ENCODE measurements around the gene SLC5A3. TPM values are rescaled to one million over a fixed set of nuclear protein-coding genes. Genes with fewer than 3 reads are reported as not detected.

The SLC5A3 gene
- total RNA-seq, 3 donors from 2014 or later: 17.0 to 54.9 (median 38.6) TPM

DNA sequence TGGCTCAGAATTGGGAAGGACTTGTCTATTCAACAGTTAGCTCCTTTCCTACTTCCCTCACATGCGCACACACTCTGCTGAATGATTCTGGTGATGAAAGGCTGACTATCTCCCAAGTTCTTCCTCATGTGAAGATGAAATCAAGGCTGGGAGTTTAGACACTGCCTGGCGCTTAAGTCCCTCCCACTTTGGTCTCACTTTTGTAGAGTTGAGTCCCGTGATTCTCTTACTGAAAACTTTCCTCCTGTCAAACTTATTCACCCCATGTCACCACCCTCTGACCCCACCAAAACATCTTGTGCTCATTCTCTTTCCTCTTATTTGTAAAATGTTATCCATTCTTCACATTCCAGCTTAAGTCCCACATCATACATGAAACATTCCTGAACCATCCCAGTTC, 8.4 kb upstream of the SLC5A3 start:
- H3K36me3 ChIP-seq: no peaks in the 10 kb centered on the region
- no peaks in the 10 kb centered on the region for H3K4me1 ChIP-seq
- no peaks in the 10 kb centered on the region for H3K9me3 ChIP-seq
- no peak overlapping the region for H3K4me3 ChIP-seq
- intact Hi-C loops (cut with DNase I; ENCODE audit: low total_unique reads): no loop called here
- TF ChIP-seq POLR2AphosphoS5 (IDR thresholded peaks at IDR 0.05) (no peak), POLR2A (IDR thresholded peaks at IDR 0.05) (no peak)
- TF ChIP-seq, protein P1, sequence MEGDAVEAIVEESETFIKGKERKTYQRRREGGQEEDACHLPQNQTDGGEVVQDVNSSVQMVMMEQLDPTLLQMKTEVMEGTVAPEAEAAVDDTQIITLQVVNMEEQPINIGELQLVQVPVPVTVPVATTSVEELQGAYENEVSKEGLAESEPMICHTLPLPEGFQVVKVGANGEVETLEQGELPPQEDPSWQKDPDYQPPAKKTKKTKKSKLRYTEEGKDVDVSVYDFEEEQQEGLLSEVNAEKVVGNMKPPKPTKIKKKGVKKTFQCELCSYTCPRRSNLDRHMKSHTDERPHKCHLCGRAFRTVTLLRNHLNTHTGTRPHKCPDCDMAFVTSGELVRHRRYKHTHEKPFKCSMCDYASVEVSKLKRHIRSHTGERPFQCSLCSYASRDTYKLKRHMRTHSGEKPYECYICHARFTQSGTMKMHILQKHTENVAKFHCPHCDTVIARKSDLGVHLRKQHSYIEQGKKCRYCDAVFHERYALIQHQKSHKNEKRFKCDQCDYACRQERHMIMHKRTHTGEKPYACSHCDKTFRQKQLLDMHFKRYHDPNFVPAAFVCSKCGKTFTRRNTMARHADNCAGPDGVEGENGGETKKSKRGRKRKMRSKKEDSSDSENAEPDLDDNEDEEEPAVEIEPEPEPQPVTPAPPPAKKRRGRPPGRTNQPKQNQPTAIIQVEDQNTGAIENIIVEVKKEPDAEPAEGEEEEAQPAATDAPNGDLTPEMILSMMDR (IDR thresholded peaks at IDR 0.05): no peak
- H3K27ac ChIP-seq: no peak overlapping the region
- DNase-seq (ENCODE audit: low spot score in 2 of 2): no peak
- H3K27me3 ChIP-seq: no peaks in the 10 kb centered on the region

DNA sequence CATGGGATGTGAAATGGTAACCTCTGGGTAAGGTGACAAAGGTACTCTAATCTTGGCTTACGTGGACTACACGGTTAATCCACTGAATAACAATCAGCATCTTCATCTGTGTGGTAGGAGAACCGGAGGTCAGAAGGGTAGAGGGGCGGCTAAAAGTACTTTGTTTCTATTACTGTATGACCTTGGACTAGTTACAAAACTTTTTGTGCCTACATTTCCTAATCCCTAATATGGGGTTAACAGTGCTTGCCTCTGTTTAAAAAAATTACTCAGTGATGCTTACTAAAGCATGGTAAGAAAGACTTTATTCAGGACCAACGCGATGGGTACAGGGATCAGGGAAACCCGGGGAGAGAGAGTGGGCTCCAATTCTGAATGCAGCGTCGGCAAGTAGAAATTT, 1.7 kb upstream of the SLC5A3 start:
- intact Hi-C loops (cut with DNase I; ENCODE audit: low total_unique reads): no loop called here
- H3K4me1 ChIP-seq: peaks cover 0 to 13% of the 10 kb centered on the region in 2 donors
- H3K27ac ChIP-seq: no peak overlapping the region
- no peaks in the 10 kb centered on the region for H3K27me3 ChIP-seq
- no peaks in the 10 kb centered on the region for H3K36me3 ChIP-seq
- no peak for TF ChIP-seq POLR2AphosphoS5 (IDR thresholded peaks at IDR 0.05)
- TF ChIP-seq, protein P1 (IDR thresholded peaks at IDR 0.05): no peak
- no peak for TF ChIP-seq POLR2A (IDR thresholded peaks at IDR 0.05)
- no peaks in the 10 kb centered on the region for H3K9me3 ChIP-seq
- H3K4me3 ChIP-seq: no peak overlapping the region
- no peak for DNase-seq (ENCODE audit: low spot score in 2 of 2)

DNA sequence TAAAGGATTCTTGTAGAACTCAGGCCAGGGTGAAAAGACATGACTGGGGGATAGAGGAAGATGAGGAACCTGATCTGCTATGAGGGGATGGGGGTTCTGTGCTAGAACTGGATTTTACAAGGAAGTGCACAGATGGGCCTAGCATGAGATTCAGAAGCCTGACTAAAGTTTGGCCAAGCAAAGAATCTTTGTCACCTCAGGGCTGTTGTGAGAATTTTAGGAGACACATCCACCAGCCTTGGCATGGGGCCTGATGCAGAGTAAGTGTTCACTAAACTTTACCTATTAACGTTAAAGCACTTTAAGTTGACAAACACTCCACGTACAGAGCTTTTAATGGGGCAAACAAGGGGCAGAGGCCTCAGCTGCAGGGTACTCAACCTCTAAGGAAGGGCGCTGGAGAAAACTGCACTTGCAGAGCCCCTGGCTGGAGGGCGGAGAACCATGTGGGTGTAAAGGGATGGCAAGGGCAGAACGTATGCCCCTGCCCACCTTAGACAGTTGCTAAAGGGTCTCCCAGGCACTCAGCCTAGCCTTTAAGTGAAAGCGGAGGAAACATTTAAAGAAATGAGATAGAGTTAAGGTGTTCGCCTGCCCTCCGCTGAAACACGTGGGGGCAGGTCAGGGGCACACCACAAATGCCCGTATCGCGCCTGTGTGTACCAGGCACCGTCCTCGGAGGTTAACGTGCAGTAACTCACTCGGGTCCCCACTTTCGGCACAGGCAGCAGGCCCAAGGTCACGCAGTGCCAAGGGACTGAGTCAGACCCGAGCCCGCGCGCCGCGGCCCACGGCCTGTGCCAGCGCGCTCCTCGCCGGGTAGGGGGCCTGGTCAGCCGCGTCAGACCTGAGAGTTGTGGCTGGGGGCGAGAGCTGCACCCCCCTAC, 990 bp upstream of the SLC5A3 start:
- Histone ChIP-seq H3K36me3 (no peaks in the 10 kb centered on the region), H3K27me3 (no peaks in the 10 kb centered on the region), H3K9me3 (no peaks in the 10 kb centered on the region), H3K27ac (peak overlapping the region; percentile 82 to 95), H3K4me1 (peaks cover 0 to 13% of the 10 kb centered on the region in 2 donors), H3K4me3 (peak overlapping the region; percentile 71 to 95 (median 72))
- TF ChIP-seq, protein P1 (IDR thresholded peaks at IDR 0.05): no peak
- peak in 1 of 2 donors; percentile 33 for DNase-seq (ENCODE audit: low spot score in 2 of 2)
- intact Hi-C loops (cut with DNase I; ENCODE audit: low total_unique reads): no loop called here

DNA sequence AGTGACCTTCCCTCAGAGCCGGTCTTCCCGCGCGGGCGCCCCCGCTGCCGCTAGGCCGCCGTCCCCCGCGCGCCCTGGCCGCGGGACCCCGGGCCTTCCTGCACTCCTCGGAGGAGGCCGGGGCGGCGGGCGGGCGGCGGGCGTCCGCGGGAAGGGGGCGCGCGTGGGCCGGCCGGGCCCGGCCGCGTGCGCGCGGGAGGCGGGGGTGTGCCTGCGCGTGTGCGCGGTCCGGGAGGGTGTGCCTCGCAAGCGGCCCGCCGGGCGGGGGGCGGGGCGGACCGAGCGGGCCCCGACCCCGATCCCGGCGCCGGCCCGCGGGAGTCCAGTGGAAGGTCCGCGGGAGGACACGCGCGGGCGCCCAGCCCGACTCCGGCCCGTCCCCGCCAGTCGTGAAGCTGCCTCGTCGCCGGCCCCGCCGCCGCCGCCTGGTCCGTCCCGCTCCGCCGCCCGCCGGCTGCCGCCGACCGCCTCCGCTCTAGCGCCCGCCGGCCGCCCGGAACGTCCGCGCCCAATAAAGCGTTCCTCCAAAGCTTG, 438 bp downstream of the SLC5A3 start:
- intact Hi-C loops (cut with DNase I; ENCODE audit: low total_unique reads): no loop called here
- Histone ChIP-seq H3K27me3 (no peaks in the 10 kb centered on the region), H3K9me3 (no peaks in the 10 kb centered on the region), H3K4me3 (peak overlapping the region; percentile 71 to 95 (median 72)), H3K4me1 (peaks cover 0 to 13% of the 10 kb centered on the region in 2 donors), H3K27ac (peak overlapping the region; percentile 82 to 95), H3K36me3 (no peaks in the 10 kb centered on the region)
- TF ChIP-seq, protein P1 (IDR thresholded peaks at IDR 0.05): no peak
- TF ChIP-seq POLR2AphosphoS5 (IDR thresholded peaks at IDR 0.05) (no peak), POLR2A (IDR thresholded peaks at IDR 0.05) (no peak)
- no peak for DNase-seq (ENCODE audit: low spot score in 2 of 2)
